KMS-11 (cell line): ENCODE data around the gene SMPD3.

Source experiments
- H2AFZ ChIP-seq: fragments of 200-600 bp; sonication (generic); 2 replicates; pipeline ENCODE4 v1.6.1; 2016; ENCODE audit warnings: antibody characterized with exemption, mixed run types, low read depth
- H3K27ac ChIP-seq: fragments of 200-600 bp; sonication (generic); 2 replicates; pipeline ENCODE4 v1.6.1; 2016; ENCODE audit warnings: mild to moderate bottlenecking, mixed run types
- H3K27me3 ChIP-seq: fragments of 200-600 bp; sonication (generic); 2 replicates; pipeline ENCODE4 v1.6.1; 2017; ENCODE audit warnings: mild to moderate bottlenecking, low read depth, mixed run types, moderate library complexity; ENCODE audit not compliant: insufficient read depth
- H3K36me3 ChIP-seq: fragments of 200-600 bp; sonication (generic); 2 replicates; pipeline ENCODE4 v1.6.1; 2017; ENCODE audit warnings: mild to moderate bottlenecking, mixed run types; ENCODE audit not compliant: insufficient read depth
- H3K4me1 ChIP-seq: fragments of 200-600 bp; sonication (generic); 2 replicates; pipeline ENCODE4 v1.6.1; 2016; ENCODE audit warnings: mild to moderate bottlenecking, low read depth, mixed run types; ENCODE audit not compliant: poor library complexity, severe bottlenecking
- H3K4me2 ChIP-seq: fragments of 200-600 bp; sonication (generic); 2 replicates; pipeline ENCODE4 v1.7.0; 2016; ENCODE audit warnings: mild to moderate bottlenecking, mixed run types
- H3K4me3 ChIP-seq: fragments of 200-600 bp; sonication (generic); IDR thresholded peaks from 2 replicates; pipeline ENCODE4 v1.6.1; 2017; ENCODE audit warnings: low read depth, low read length, mixed read lengths; ENCODE audit not compliant: insufficient read depth
- H3K79me2 ChIP-seq: fragments of 200-600 bp; sonication (generic); 2 replicates; pipeline ENCODE4 v1.6.1; 2016; ENCODE audit warnings: low read depth, mixed run types; ENCODE audit not compliant: insufficient read depth
- H3K9ac ChIP-seq: fragments of 200-600 bp; sonication (generic); 2 replicates; pipeline ENCODE4 v1.6.1; 2016; ENCODE audit warnings: mild to moderate bottlenecking, mixed run types
- H4K20me1 ChIP-seq: fragments of 200-600 bp; sonication (generic); 2 replicates; pipeline ENCODE4 v1.6.1; 2016; ENCODE audit warnings: mild to moderate bottlenecking, mixed run types; ENCODE audit not compliant: insufficient read depth
- TF ChIP-seq, protein P1 (sequence below): fragments of 200-600 bp; sonication (generic); conservative IDR thresholded peaks from 2 replicates; pipeline ENCODE4 v1.6.1; 2017; ENCODE audit warnings: low read depth, mild to moderate bottlenecking, antibody characterized with exemption, low read length, moderate library complexity, mixed read lengths

The SMPD3 gene

DNA sequence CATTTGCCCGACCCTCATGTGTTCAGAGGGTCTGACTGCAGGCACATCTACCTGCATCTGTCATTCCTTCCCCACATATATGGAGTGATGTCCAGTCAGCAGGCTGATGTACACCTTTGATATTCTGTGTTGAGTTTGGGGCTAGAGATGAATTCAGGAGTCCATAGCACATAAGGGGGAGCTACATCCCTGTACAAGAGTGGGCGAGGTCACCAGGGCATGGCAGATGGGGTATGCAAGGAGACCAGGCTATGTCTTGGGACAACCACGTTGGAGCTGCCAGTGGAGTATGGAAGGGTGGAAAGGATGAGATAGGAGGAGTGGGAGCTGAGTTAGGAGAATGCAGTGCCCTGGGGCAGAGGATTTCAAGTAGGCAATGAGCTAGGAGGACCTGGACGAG lies 15.0 kb downstream of the SMPD3 start:
- TF ChIP-seq, protein P1, sequence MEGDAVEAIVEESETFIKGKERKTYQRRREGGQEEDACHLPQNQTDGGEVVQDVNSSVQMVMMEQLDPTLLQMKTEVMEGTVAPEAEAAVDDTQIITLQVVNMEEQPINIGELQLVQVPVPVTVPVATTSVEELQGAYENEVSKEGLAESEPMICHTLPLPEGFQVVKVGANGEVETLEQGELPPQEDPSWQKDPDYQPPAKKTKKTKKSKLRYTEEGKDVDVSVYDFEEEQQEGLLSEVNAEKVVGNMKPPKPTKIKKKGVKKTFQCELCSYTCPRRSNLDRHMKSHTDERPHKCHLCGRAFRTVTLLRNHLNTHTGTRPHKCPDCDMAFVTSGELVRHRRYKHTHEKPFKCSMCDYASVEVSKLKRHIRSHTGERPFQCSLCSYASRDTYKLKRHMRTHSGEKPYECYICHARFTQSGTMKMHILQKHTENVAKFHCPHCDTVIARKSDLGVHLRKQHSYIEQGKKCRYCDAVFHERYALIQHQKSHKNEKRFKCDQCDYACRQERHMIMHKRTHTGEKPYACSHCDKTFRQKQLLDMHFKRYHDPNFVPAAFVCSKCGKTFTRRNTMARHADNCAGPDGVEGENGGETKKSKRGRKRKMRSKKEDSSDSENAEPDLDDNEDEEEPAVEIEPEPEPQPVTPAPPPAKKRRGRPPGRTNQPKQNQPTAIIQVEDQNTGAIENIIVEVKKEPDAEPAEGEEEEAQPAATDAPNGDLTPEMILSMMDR, result no peak
- H4K20me1 ChIP-seq, result no peaks in the 10 kb centered on the region
- no peaks in the 10 kb centered on the region for H3K4me1 ChIP-seq
- H3K9ac ChIP-seq, result no peak overlapping the region
- no peaks in the 10 kb centered on the region for H3K27me3 ChIP-seq
- no peak overlapping the region for H3K27ac ChIP-seq
- H2AFZ ChIP-seq, result no peak overlapping the region
- no peaks in the 10 kb centered on the region for H3K79me2 ChIP-seq
- no peak overlapping the region for H3K4me3 ChIP-seq
- no peak overlapping the region for H3K4me2 ChIP-seq
- H3K36me3 ChIP-seq, result no peaks in the 10 kb centered on the region

DNA sequence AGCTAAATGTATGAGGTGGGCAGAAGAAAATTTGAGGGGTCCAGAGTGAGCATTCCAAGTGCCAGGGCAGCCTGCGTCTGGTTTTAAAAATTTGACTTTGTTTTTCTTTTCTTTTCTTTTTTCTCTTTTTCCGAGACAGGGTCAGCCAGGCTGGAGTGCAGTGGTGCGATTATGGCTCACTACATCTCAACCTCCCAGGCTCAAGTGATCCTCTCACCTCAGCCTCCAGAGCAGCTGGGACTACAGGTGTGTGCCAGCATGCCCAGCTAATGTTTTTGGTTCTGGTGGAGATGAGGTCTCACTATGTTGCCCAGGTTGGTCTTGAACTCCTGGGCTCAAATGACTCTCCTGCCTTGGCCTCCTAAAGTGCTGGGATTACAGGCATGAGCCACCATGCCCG lies 15.6 kb downstream of the SMPD3 start:
- H3K4me1 ChIP-seq, result no peaks in the 10 kb centered on the region
- H3K4me3 ChIP-seq, result no peak overlapping the region
- no peak overlapping the region for H3K27ac ChIP-seq
- H2AFZ ChIP-seq, result no peak overlapping the region
- no peaks in the 10 kb centered on the region for H3K79me2 ChIP-seq
- no peak overlapping the region for H3K4me2 ChIP-seq
- H3K9ac ChIP-seq, result no peak overlapping the region
- TF ChIP-seq, protein P1, result no peak
- H4K20me1 ChIP-seq, result no peaks in the 10 kb centered on the region
- no peaks in the 10 kb centered on the region for H3K27me3 ChIP-seq
- H3K36me3 ChIP-seq, result no peaks in the 10 kb centered on the region

DNA sequence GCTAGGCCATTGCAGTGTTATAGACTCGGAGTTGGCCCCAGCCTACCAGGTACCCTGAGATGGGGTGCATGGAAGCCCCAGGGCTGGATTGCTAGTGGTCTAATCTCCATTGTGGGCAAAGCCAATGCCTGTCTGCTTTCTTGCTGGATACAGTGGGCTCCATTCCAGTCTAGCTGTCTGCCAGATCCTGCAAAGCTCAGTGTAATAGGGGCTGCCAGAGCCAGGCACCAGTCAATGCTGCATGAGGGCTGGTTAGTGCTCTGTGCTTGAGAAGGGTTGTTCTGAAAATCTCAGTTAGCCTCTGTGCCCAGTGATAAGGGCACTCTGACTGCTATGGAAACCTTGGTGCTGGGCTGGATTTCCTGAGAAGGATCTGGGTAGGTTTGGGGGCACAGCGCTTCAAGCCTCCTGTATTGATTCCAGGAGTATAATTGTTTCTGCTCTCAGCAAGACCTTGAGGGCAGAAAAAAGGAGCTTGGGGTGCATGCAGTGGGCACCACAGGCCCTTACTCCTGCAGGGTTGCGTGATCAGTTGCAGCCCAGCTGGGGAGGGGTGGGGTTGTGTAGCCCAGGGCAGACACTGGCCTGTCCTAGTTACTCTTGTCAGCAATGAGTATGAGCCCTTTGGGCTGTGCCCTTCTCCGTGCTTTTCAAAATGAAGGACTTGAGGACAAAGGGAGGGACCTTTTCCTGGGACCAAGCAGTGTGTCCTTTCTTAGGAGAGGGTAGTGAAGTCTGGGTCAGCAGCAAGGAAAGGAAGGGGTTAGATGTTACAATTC lies 19.0 kb downstream of the SMPD3 start:
- Histone ChIP-seq H3K4me2 (no peak overlapping the region), H3K27ac (no peak overlapping the region), H4K20me1 (no peaks in the 10 kb centered on the region), H3K79me2 (no peaks in the 10 kb centered on the region), H3K36me3 (no peaks in the 10 kb centered on the region), H3K27me3 (no peaks in the 10 kb centered on the region), H2AFZ (no peak overlapping the region), H3K9ac (no peak overlapping the region), H3K4me1 (no peaks in the 10 kb centered on the region), H3K4me3 (no peak overlapping the region)
- TF ChIP-seq, protein P1, result no peak

DNA sequence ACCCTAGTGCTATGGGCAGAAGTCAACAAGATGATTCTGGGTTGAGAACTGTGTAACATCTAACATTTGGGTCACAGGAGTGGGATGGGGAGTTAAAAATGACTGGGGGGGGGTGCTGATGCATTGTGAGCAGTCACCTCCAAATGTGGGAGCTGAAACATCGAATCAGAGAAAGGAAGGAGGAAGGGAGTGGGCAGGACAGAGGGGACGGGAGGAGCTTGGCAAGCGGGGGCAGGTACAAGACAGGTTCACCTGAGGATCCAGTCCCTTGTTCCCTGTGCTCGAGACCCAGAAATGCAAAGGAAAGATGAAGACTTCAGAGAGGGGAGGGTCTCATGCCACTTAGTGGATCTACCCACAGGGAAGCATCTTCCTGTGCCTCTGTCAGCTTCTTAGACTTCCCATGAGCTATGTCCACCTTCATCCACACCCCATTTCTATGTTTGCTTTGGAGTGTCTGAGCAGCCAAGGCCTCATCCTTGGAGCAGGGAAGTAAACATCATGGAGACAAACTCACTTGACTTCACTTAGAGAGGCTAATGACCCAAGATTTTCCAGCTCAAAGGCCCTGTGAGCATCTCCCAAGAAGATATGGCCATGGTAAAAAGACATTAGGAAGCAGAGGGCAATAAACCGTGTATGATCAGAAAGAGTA lies 20.5 kb downstream of the SMPD3 start:
- Histone ChIP-seq H3K36me3 (no peaks in the 10 kb centered on the region), H3K27me3 (no peaks in the 10 kb centered on the region), H3K4me1 (no peaks in the 10 kb centered on the region), H3K4me3 (no peak overlapping the region), H2AFZ (no peak overlapping the region), H3K9ac (no peak overlapping the region), H3K79me2 (no peaks in the 10 kb centered on the region), H3K4me2 (no peak overlapping the region), H4K20me1 (no peaks in the 10 kb centered on the region), H3K27ac (no peak overlapping the region)
- TF ChIP-seq, protein P1, result no peak
